HG02938 (cell line): ENCODE data around the gene TBC1D4.
"Not testable (repeated sequence)": the region's sequence is repeated elsewhere in the genome, so short reads cannot be mapped to it uniquely, and the experiment has no call there.

ENCODE experiments used
- ATAC-seq: cut with Tn5 transposase; IDR thresholded peaks from one replicate; pipeline ENCODE4 v1.9.1; 2021; ENCODE audit warnings: mild to moderate bottlenecking, moderate library complexity; ENCODE audit not compliant: unreplicated experiment

The TBC1D4 gene

GRCh38 chr13:75455962-75456361 lies 26.0 kb downstream of the TBC1D4 start:
- no peak for ATAC-seq

- ATAC-seq = no peak
These were observed 27.5 kb downstream of the TBC1D4 start for GRCh38 chr13:75454497-75454896.

GRCh38 chr13:75452564-75452963 lies 29.4 kb downstream of the TBC1D4 start:
- no peak for ATAC-seq

- ATAC-seq = no peak
These were observed 34.5 kb downstream of the TBC1D4 start for GRCh38 chr13:75447493-75447892.

GRCh38 chr13:75446874-75447273 lies 35.1 kb downstream of the TBC1D4 start:
- no peak for ATAC-seq

DNA sequence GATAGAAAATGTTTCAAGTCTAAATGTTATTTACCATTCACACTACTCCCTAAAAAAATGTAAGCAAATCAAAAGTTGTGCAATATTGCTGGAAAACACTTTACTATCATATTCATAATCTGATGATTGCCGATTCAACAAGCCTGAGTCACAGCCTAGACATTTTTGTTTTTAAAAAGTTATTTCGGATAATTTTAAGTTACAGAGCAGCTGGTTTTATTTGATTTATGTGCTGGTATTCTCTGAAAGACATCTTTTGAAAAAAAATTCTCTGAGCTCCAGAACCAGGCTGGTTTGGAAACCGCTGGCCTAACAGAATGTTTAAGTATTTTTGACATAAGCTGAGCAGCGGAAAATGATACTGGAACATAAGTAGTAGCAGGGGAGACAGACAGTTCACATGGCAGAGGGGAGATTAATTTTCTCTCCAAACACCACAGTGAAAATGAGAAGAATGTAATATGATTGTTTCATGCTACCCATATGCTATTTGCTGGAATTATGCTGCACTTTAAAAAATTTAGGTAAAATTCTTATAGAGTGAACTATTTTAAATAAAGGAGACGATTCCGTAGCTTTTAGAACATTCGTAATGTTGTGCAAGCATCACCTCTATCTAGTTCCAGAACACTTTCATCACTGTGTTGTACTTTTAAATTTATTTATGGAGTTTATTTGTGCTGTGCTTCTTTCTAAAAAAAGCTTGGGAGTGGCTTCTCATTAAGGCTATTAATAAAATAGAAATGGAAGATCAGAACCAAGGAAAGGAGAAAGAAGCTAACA lies 36.1 kb downstream of the TBC1D4 start:
- no peak for ATAC-seq

DNA sequence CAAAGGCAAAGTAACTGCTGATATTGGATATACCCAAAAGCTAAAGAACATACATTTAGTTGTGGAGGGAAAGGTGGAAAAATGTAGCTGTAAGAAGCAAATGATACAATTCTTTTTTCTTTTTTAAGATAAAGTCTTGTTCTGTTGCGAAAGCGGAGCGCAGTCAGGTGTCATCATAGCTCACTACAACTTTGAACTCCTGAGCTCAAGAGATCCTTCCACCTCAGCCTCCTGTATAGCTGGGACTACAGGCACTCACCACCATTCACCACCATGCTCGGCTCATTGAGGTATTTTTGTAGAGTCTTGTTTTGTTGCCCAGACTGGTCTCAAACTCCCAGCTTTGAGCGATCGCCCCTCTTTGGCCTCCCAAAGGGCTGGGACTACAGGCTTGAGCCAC lies 38.0 kb downstream of the TBC1D4 start:
- no peak for ATAC-seq

DNA sequence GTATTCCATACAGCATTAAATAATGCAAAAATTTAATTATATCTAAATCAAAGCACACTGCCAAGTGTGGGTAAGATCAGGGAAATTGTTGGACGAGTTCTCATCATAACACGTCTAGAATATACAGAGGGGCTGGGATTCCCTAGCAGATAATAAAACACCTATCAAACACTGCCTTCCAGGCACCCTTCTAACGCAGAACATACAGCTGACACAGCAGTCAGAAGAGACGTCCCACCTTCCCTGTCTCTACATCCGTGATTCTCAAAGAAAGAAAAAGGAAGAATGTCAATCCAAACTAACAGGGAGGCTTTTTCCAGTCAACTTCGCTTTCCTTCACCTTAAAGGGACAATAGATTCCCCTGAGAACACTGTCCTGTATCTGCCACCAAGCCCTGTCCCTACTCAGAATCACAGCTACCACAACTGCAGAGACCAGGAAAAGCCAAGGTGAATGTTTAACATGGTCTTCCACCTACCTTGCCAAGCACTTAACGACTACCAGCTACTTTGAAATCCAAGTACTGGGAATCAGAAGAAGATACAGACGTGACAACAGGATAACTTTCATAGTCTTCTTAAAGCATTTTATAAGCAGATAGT lies 38.5 kb downstream of the TBC1D4 start:
- no peak for ATAC-seq

DNA sequence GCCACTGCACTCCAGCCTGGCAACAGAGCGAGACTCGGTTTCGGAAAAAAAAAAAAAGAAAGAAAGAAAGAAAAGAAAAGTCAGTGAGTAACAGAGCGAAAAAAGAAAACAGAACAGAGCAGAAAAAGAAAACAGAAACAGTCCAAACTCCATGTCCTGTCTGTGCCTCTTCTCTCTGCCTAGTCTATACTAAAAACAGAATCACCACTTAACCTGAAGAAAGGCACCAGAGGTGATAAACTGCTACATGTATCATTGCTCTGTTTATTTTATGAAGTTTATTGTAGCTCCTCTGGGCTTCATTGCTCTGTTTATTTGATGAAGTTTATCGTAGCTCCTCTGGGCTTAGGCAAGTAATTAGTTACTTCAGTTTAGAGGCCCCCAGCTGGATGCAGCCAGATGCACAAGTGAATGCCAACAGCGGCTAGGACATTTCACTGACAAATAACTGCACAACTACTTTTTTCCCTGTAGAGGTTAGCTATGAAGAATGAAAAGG lies 39.2 kb downstream of the TBC1D4 start:
- no peak for ATAC-seq

GRCh38 chr13:75440100-75440499 lies 41.9 kb downstream of the TBC1D4 start:
- no peak for ATAC-seq

GRCh38 chr13:75437582-75438318 lies 44.2 kb downstream of the TBC1D4 start:
- no peak for ATAC-seq

DNA sequence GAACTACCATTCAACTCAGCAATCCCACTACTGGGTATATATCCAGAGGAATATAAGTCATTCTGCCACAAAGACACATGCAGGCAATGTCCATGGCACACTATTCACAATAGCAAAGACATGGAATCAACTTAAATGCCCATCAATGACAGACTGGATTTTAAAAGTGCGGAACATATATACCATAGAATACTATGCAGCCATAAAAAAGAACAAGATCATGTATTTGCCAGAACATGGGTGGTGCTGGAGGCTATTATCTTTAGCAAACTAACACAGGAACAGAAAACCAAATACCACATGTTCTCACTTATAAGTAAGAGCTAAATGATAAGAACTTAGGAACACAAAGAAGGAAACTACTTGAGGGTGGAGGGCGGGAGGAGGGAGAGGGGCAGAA lies 47.8 kb downstream of the TBC1D4 start:
- ATAC-seq = not testable (repeated sequence)

- no peak for ATAC-seq
These were observed 49.1 kb downstream of the TBC1D4 start for GRCh38 chr13:75432811-75433244.

DNA sequence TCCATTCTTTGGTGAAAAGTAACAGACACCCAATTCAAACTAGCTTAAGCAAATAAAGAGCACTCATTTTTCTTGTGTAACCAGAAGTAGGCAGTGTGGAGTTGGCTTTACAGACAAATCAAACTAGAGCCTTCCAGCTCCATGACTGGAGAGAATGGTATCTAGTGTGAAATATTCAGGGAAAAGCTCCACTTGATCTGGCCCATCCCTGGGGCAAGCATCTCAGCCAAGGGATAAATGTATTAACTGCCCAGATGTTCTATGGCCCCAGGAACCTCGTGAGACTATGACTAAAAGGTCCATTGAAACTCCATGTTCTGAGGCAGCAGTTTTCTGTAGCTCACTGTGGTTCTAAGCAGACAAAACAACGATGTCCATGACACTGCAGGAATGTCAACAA lies 49.9 kb downstream of the TBC1D4 start:
- ATAC-seq = no peak

GRCh38 chr13:75430436-75431209 lies 51.3 kb downstream of the TBC1D4 start:
- ATAC-seq = no peak

- ATAC-seq = no peak
These were observed 55.5 kb downstream of the TBC1D4 start for GRCh38 chr13:75426421-75426820.

DNA sequence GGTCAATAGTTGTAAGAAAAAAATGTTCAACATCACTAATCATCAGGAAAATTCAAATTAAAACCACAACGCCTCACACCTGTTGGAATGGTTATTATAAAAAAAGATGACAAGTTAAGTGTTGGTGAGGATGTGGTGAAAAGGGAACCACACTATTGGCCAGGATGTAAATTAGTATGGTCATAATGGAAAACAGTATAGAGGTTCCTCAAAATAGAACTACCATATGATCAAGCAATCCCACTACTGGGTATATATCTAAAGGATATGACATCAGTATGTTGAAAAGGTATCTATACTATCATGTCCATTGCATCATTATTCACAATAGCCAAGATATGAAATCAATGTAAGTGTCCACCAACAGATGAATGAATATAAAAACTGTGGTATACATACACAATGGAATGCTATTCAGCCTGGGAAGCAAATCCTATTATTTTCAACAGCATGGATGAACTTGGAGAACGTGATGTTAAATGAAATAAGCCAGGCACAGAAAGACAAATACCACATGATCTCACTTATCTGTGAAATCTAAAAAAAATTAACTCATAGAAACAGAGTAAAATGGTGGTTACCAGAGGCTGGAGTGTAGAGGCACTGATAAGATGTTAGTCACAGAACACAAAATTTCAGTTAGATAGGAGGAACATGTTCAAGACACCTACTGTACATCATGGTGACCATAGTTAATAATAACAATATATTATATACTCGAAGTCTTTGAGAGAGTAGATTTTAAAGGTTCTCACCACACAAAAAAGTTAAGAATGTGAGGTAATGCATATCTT lies 56.6 kb downstream of the TBC1D4 start:
- ATAC-seq = peak; percentile 86

DNA sequence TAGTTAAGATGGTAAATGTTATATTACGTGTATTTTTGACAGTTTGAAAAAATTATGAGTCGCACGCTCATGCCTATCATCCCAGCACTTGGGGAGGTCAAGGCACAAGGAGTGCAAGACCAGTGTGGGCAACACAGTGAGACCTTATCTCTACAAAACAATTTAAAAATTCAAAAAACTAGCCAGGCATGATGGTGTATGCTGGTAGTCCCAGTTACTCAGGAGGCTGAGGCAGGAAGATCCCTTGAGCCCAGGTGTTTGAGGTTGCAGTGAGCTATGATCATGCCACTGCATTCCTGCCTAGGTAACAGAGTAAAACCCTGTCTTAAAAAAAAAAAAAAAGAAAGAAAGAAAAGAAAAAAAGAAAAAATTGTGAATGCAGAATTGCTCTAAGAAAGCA lies 58.0 kb downstream of the TBC1D4 start:
- no peak for ATAC-seq

- no peak for ATAC-seq
These were observed 59.9 kb downstream of the TBC1D4 start for GRCh38 chr13:75422028-75422427.

DNA sequence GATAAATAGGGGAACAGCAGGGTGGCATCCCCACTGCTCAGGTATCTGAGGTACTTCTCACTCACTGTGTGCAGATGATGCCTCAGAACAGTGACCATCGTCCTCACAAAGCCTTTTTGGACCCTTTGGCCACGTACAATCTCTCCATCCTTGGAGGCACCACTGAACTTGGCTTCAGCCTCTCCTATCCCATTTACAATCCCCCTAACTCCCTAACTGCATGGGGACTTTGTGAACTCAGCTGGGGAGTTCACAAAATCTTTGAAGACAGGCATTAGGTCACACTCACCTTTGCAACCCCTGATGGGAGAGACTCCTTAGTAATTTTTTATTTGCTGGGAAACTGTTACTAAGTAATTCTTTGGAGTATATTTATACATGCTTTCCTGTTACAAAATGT lies 60.8 kb downstream of the TBC1D4 start:
- ATAC-seq = no peak
